HG02973 (cell line): Measurements from ENCODE around the gene CCDC120.

ENCODE experiments used
- ATAC-seq: cut with Tn5 transposase; IDR thresholded peaks from one replicate; pipeline ENCODE4 v1.9.1; 2021; ENCODE audit warnings: moderate library complexity; ENCODE audit not compliant: unreplicated experiment

Gene CCDC120

GRCh38 chrX:49100704-49101628 lies 42.2 kb downstream of the CCDC120 start:
- peak; percentile 88 for ATAC-seq

DNA sequence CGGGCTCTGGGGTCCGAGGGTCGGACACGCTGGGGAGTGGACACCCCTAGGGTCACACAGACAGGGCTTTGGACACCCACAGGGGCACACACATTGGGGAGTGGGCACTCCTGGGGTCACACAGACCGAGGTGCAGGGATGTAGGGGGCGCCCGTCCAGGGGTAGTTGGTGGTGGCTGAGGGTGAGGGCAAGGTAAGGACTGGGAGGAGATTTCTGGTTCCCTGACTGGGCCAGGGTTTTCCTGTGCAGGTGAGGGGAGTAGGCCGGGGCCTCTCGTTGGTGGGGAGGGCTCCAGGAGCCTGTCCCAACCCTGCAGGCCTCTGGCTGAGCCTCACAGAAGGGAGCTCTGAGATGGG lies 42.8 kb downstream of the CCDC120 start:
- ATAC-seq = peak; percentile 1

DNA sequence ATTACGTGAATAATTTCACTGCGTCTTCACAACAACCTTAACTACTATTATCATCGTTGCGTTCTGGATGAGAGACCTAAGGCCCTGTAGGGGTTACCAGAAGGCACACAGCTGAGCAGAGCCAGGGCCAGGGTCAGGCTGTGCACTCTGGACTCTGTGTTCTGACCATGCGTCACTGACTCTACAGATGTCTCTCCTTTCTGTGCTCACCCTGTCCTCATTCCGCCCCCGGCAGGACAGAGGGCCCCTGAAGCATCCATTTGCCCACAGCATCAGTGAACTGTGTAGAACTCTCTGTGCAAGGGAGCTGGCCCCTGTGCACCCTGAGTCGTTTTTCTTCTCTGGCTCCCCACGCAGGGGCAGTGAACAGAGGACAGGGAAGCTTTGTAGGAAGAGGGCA lies 43.4 kb downstream of the CCDC120 start:
- no peak for ATAC-seq

GRCh38 chrX:49103637-49104036 lies 44.8 kb downstream of the CCDC120 start:
- ATAC-seq = no peak

DNA sequence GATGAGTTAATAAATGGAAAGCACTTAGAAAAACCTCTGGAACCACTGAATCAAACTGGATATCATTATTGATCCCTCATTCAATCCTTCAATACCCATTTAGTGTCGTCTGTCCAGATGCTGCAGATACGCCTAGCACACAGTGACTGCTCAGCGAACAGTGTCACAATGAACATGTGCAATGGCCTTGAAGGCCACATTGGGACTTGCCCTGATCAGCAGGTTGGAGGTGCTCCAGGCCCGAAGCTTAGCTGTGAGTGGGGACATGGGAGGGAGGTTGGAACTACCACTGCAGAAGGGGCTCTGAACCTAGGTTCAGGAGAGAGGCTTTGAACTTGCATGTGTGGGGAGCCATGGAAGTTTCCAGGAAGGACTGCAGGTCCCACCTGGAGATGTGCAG lies 47.5 kb downstream of the CCDC120 start:
- no peak for ATAC-seq

GRCh38 chrX:49106930-49107329 lies 48.1 kb downstream of the CCDC120 start:
- no peak for ATAC-seq

- no peak for ATAC-seq
These were observed 49.8 kb downstream of the CCDC120 start for GRCh38 chrX:49108641-49109040.

DNA sequence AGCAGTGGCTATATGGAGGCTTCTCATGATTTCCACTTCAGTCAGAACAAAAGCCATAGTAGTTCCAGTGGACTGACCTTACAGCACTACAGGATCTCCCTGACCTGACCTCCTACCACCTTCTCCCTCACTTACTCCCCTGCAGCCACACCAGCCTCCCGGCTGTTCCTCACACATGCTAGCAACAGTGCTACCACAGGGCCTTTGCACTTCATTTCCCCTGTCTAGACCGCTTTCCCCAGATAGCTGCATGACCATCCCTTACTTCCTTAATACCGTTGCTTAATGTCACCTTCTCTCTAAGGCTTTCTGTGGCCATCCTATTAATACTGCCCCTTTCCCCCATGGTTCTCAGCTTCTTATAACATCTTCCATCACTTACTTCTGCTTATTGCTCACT lies 51.6 kb downstream of the CCDC120 start:
- ATAC-seq = no peak

DNA sequence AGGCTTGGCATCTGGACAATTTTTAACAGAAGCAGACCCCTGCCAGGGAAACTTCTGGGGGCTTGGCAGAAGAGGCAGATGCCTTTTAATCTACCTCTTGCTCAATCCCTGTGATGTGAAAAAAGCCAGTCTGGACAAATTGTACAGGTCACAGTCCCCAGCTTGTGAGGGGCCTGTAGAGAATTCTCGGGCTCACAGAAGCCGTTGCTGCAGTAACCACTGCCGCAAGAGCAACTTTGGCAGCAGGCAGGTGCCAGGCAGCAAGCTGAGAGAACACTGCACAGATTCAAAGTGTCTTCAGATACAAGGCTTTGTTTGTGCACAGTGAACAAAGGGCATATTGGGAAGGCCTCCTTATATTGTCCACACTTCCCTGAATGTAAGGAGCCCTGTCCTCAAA lies 53.0 kb downstream of the CCDC120 start:
- ATAC-seq = no peak

DNA sequence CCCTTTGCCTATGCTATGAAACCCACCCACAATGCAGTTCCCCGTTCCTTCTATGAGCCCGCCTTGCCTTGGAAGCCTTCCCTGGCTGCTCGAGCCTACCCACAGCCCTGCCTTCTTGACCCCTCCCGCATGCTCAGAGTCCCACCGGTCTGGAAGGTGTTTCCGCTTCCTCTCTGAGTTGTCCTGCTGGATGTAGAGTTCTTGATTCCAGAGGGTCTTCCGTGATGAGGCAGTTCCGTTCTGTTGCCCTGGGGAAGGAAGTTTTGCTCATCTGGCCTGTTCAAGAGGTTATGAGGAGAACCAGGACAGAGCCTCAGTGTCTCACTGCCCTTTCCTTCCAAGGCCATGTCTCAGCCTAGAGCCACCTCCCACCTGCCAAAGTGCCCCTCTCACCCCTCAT lies 57.3 kb downstream of the CCDC120 start:
- ATAC-seq = no peak

GRCh38 chrX:49116716-49117115 lies 57.9 kb downstream of the CCDC120 start:
- no peak for ATAC-seq

GRCh38 chrX:49117581-49117980 lies 58.8 kb downstream of the CCDC120 start:
- ATAC-seq = no peak
